WTC11 (cell line): ENCODE measurements around the gene SYTL1.

Experiments
- CTCF ChIP-seq: fragments of 200-600 bp; IDR thresholded peaks from 2 replicates; pipeline ENCODE4 v1.8.0; 2022; ENCODE audit warnings: antibody characterized with exemption
- E2F4 ChIP-seq: sonication (generic); formaldehyde crosslinking; IDR thresholded peaks from 2 replicates; pipeline ENCODE4 v1.8.1; 2022; ENCODE audit warnings: low read depth, mild to moderate bottlenecking, moderate library complexity, missing genetic modification reagents, borderline replicate concordance
- JUN ChIP-seq: sonication (generic); formaldehyde crosslinking; IDR thresholded peaks from 2 replicates; pipeline ENCODE4 v1.8.0; 2023; ENCODE audit warnings: mild to moderate bottlenecking, missing genetic modification reagents
- TEAD4 ChIP-seq: sonication (generic); formaldehyde crosslinking; IDR thresholded peaks from 2 replicates; pipeline ENCODE4 v1.8.0; 2022; ENCODE audit warnings: mild to moderate bottlenecking, missing genetic modification reagents
- ZNF232 ChIP-seq: sonication (generic); formaldehyde crosslinking; IDR thresholded peaks from 2 replicates; pipeline ENCODE4 v1.8.0; 2022; ENCODE audit warnings: mild to moderate bottlenecking, missing genetic modification reagents

GRCh38 chr1:27327964-27328363 lies 13.9 kb upstream of the SYTL1 start:
- TF ChIP-seq JUN (CRISPR knock-in tag) (no peak), TEAD4 (CRISPR knock-in tag) (no peak), ZNF232 (CRISPR knock-in tag) (no peak), CTCF (no peak), E2F4 (CRISPR knock-in tag) (no peak)
